HepG2 (cell line): ENCODE results near the gene GSK3B. TPM values are rescaled to one million over a fixed set of nuclear protein-coding genes. Genes with fewer than 3 reads are reported as not detected.

Source experiments
- ATAC-seq: fragments of 200-7000 bp; cut with Tn5 transposase; 3 replicates; pipeline ENCODE4 v1.9.1; 2020; ENCODE audit warnings: mild to moderate bottlenecking, moderate library complexity
- BruUV-seq: library from RNA; stranded (reverse); fragments of 400-500 nt; replicated peaks from 2 replicates; lab custom pipeline; 2021; lab: Mats Ljungman, UMichigan
- CTCF ChIA-PET: fragments of 300-600 bp; formaldehyde crosslinking; extraction: SDS; loops from one replicate; lab custom pipeline; 2021; ENCODE audit warnings: low total read pairs, inconsistent platforms, low intra/inter-chr PET ratio; lab: Yijun Ruan, JAX
- POLR2A ChIA-PET: fragments of 350-600 bp; sonication (Branson Sonifier 250); formaldehyde crosslinking; loops from one replicate; lab custom pipeline; 2020; ENCODE audit warnings: antibody characterized with exemption, inconsistent platforms; lab: Yijun Ruan, JAX
- DNase-seq: peaks from one replicate; pipeline ENCODE4 v3.0.0-alpha.2; 2015; ENCODE audit warnings: low spot score
- FAIRE-seq: peaks from 3 replicates; lab custom pipeline; 2011; peaks lifted over from hg19 to GRCh38; lab: Jason Lieb, UNC
- H2AFZ ChIP-seq: one replicate; pipeline ENCODE4 v1.6.1; 2011; ENCODE audit warnings: low read length, inconsistent platforms
- H3K27ac ChIP-seq: fragments of 300-600 bp; 3 replicates; pipeline ENCODE4 v1.8.0; 2011; ENCODE audit warnings: mixed run types, mild to moderate bottlenecking, mixed read lengths, low read length, inconsistent platforms; ENCODE audit not compliant: insufficient read depth; ENCODE audit errors: extremely low read length
- H3K27me3 ChIP-seq, 2 experiments: fragments of 200-600 bp in 1 of 2; 2 replicates in 1 of 2; 3 replicates in 1 of 2; pipeline versions ENCODE4 v1.6.0 to v1.8.0; 2011; ENCODE audit warnings: low read length in 2 of 2, mild to moderate bottlenecking in 2 of 2, moderate library complexity in 2 of 2, inconsistent platforms in 1 of 2; ENCODE audit not compliant: insufficient read depth in 2 of 2, control insufficient read depth in 1 of 2
- H3K36me3 ChIP-seq, 2 experiments: fragments of 200-600 bp in 1 of 2; replicated peaks in 1 of 2; 2 replicates in 1 of 2; 3 replicates in 1 of 2; pipeline versions ENCODE4 v1.5.1 to v1.8.0; 2011; ENCODE audit warnings: low read length in 2 of 2, inconsistent platforms in 1 of 2; ENCODE audit not compliant: insufficient read depth in 2 of 2, control insufficient read depth in 1 of 2
- H3K4me1 ChIP-seq: 2 replicates; pipeline ENCODE4 v1.5.1; 2012; ENCODE audit warnings: low read length, inconsistent platforms; ENCODE audit not compliant: insufficient read depth
- H3K4me2 ChIP-seq: 2 replicates; pipeline ENCODE4 v1.6.0; 2011; ENCODE audit warnings: low read depth, low read length, inconsistent platforms
- H3K4me3 ChIP-seq, 3 experiments: fragments of 200-600 bp in 1 of 3; sonication (generic), shearing (Covaris generic) in 1 of 3; replicated peaks in 1 of 3; 2 replicates each; pipeline ENCODE4 v1.5.1; 2011 to 2016; ENCODE audit warnings: low read length in 3 of 3, inconsistent platforms in 2 of 3, low read depth in 2 of 3, mild to moderate bottlenecking in 2 of 3, control low read depth in 1 of 3, mixed read lengths in 1 of 3; ENCODE audit not compliant: insufficient read depth in 1 of 3
- H3K79me2 ChIP-seq: one replicate; pipeline ENCODE4 v1.6.1; 2011; ENCODE audit warnings: low read length, inconsistent platforms; ENCODE audit not compliant: insufficient read depth
- H3K9ac ChIP-seq: 2 replicates; pipeline ENCODE4 v1.6.0; 2011; ENCODE audit warnings: mild to moderate bottlenecking, low read depth, low read length, inconsistent platforms; ENCODE audit not compliant: insufficient read depth
- H3K9me3 ChIP-seq: 2 replicates; pipeline ENCODE4 v1.5.1; 2012; ENCODE audit warnings: mild to moderate bottlenecking, low read length
- H4K20me1 ChIP-seq: 2 replicates; pipeline ENCODE4 v1.6.0; 2011; ENCODE audit warnings: inconsistent platforms, mild to moderate bottlenecking, low read length, moderate library complexity; ENCODE audit not compliant: insufficient read depth
- FOXK2 ChIP-seq: fragments of 450-650 bp; IDR thresholded peaks from 2 replicates; pipeline ENCODE4 v1.6.1; 2016
- HHEX ChIP-seq: IDR thresholded peaks from 2 replicates; pipeline ENCODE4 v1.6.1; 2016; ENCODE audit warnings: control low read depth
- HOMEZ ChIP-seq: IDR thresholded peaks from 2 replicates; pipeline ENCODE4 v1.6.1; 2016; ENCODE audit warnings: low read depth
- STAG1 ChIP-seq: sonication (generic); formaldehyde crosslinking; IDR thresholded peaks from 2 replicates; pipeline ENCODE4 v1.4.0; 2020; ENCODE audit warnings: missing genetic modification reagents
- ZFP1 ChIP-seq: IDR thresholded peaks from 2 replicates; pipeline ENCODE4 v1.6.1; 2016
- ZMYM3 ChIP-seq: sonication (generic); formaldehyde crosslinking; IDR thresholded peaks from 2 replicates; pipeline ENCODE4 v1.5.1; 2020; ENCODE audit warnings: mild to moderate bottlenecking, missing genetic modification reagents
- ZNF10 ChIP-seq: sonication (generic); formaldehyde crosslinking; IDR thresholded peaks from 2 replicates; pipeline ENCODE4 v1.4.0; 2020; ENCODE audit warnings: mild to moderate bottlenecking, low read depth, missing genetic modification reagents, borderline replicate concordance
- ZNF142 ChIP-seq: sonication (generic); formaldehyde crosslinking; IDR thresholded peaks from 2 replicates; pipeline ENCODE4 v1.4.0; 2020; ENCODE audit warnings: missing genetic modification reagents
- ZNF225 ChIP-seq: sonication (generic); formaldehyde crosslinking; IDR thresholded peaks from 2 replicates; pipeline ENCODE4 v1.4.0; 2020; ENCODE audit warnings: mild to moderate bottlenecking, missing genetic modification reagents
- ZNF460 ChIP-seq: sonication (generic); formaldehyde crosslinking; IDR thresholded peaks from 2 replicates; pipeline ENCODE4 v1.5.1; 2020; ENCODE audit warnings: missing genetic modification reagents, mild to moderate bottlenecking, borderline replicate concordance
- ZNF549 ChIP-seq: sonication (generic); formaldehyde crosslinking; IDR thresholded peaks from 2 replicates; pipeline ENCODE4 v1.5.0; 2020; ENCODE audit warnings: missing genetic modification reagents
- ZNF878 ChIP-seq: sonication (generic); formaldehyde crosslinking; IDR thresholded peaks from 2 replicates; pipeline ENCODE4 v1.8.1; 2023; ENCODE audit warnings: mild to moderate bottlenecking, missing genetic modification reagents, moderate library complexity
- WGBS: methylation state at CpG from one replicate; pipeline ENCODE4 v1.1.6; 2017; ENCODE audit warnings: low lambda C conversion rate; 5-methylcytosine and 5-hydroxymethylcytosine counted together
- in situ Hi-C: cut with HindIII; loops from 2 replicates; pipeline ENCODE4 v1.10.0; 2017; ENCODE audit warnings: low pct_unique_long_range_greater_than_20kb; ENCODE audit not compliant: extremely low pct_ligation_motif_present
- intact Hi-C: fragments of 100-400 bp; cut with micrococcal nuclease; formaldehyde crosslinking; loops from one replicate; pipeline ENCODE4 v1.10.0; 2022; ENCODE audit not compliant: unreplicated experiment
- polyA plus RNA-seq, 8 experiments: library from polyadenylated mRNA; depleted of rRNA in 3 of 8; stranded (reverse) in 7 of 8; unstranded in 1 of 8; fragments of >200 nt; fragmentation: Illumina TruSeq in 4 of 8; extraction: Trizol in 4 of 8; gene quantifications; 2 replicates each; pipeline versions ENCODE4 v1.2.1 to v1.2.3, GENCODE V29; 2011 to 2016; ENCODE audit warnings: low read depth in 4 of 8, missing spikeins in 1 of 8, mixed read lengths in 1 of 8; ENCODE audit not compliant: insufficient read depth in 1 of 8
- total RNA-seq, 5 experiments: library from RNA; depleted of rRNA; stranded (reverse); fragments of >200 nt; fragmentation: Illumina TruSeq; extraction: Trizol; gene quantifications; 2 replicates each; pipeline ENCODE4 v1.2.3, GENCODE V29; 2016; ENCODE audit warnings: low read depth in 1 of 5
- TF ChIP-seq, protein P1 (sequence below): sonication (generic); formaldehyde crosslinking; conservative IDR thresholded peaks from 2 replicates; pipeline ENCODE4 v1.5.0; 2020; ENCODE audit warnings: missing genetic modification reagents
- TF ChIP-seq, protein P2 (sequence below): sonication (generic); formaldehyde crosslinking; IDR thresholded peaks from 2 replicates; pipeline ENCODE4 v1.4.0; 2020; ENCODE audit warnings: missing genetic modification reagents

Gene GSK3B
- total and polyA plus RNA-seq, 2 of the 13 experiments (the other 11 are each of a cell fraction or from before 2014, with no cell fraction given), result 22.3 to 30.1 TPM

DNA sequence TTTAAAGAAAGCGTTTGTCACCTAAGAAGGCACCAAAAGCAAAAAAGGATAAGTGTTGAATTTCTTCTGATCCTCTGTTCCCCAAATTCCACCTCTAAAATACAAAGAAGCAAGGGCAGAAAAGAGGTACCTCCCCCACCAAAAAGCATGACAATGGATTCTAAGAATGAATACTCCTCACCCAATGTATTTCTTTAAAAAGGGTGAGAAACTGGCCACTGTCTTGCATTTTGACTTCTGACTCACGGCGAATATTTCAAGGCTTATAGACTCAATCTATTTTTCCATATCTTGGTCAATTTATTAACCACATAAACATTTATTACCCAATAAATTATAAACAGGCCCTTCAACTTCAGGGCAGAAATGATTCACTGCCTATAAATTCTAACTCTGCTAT, 181.2 kb downstream of the GSK3B start:
- intact Hi-C loops (no loop called here), in situ Hi-C loops (no loop called here)
- Histone ChIP-seq H3K36me3 (peaks cover 0 to 24% of the 10 kb centered on the region in 2 experiments; a peak in 4 of 5 replicates), H3K4me3 (no peak overlapping the region), H3K4me1 (no peaks in the 10 kb centered on the region), H3K79me2 (no peaks in the 10 kb centered on the region), H3K27me3 (no peaks in the 10 kb centered on the region; a peak in 1 of 5 replicates), H3K9ac (no peak overlapping the region), H3K27ac (no peak overlapping the region), H4K20me1 (no peaks in the 10 kb centered on the region), H3K4me2 (no peak overlapping the region), H2AFZ (no peak overlapping the region), H3K9me3 (no peaks in the 10 kb centered on the region)
- BruUV-seq, result no TSS peak
- TF ChIP-seq, protein P1, sequence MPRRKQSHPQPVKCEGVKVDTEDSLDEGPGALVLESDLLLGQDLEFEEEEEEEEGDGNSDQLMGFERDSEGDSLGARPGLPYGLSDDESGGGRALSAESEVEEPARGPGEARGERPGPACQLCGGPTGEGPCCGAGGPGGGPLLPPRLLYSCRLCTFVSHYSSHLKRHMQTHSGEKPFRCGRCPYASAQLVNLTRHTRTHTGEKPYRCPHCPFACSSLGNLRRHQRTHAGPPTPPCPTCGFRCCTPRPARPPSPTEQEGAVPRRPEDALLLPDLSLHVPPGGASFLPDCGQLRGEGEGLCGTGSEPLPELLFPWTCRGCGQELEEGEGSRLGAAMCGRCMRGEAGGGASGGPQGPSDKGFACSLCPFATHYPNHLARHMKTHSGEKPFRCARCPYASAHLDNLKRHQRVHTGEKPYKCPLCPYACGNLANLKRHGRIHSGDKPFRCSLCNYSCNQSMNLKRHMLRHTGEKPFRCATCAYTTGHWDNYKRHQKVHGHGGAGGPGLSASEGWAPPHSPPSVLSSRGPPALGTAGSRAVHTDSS, result no peak
- no peak for TF ChIP-seq STAG1 (CRISPR knock-in tag)
- no peak for TF ChIP-seq HHEX (CRISPR knock-in tag)
- no peak for TF ChIP-seq ZNF878 (CRISPR knock-in tag)
- no peak for TF ChIP-seq ZNF460 (CRISPR knock-in tag)
- no peak for TF ChIP-seq ZFP1
- TF ChIP-seq ZNF10 (CRISPR knock-in tag), result no peak
- TF ChIP-seq HOMEZ (CRISPR knock-in tag), result no peak
- no peak for TF ChIP-seq ZNF549 (CRISPR knock-in tag)
- TF ChIP-seq, protein P2, sequence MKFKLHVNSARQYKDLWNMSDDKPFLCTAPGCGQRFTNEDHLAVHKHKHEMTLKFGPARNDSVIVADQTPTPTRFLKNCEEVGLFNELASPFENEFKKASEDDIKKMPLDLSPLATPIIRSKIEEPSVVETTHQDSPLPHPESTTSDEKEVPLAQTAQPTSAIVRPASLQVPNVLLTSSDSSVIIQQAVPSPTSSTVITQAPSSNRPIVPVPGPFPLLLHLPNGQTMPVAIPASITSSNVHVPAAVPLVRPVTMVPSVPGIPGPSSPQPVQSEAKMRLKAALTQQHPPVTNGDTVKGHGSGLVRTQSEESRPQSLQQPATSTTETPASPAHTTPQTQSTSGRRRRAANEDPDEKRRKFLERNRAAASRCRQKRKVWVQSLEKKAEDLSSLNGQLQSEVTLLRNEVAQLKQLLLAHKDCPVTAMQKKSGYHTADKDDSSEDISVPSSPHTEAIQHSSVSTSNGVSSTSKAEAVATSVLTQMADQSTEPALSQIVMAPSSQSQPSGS (CRISPR knock-in tag), result no peak
- no peak for TF ChIP-seq FOXK2
- TF ChIP-seq ZNF142, result no peak
- no peak for TF ChIP-seq ZNF225 (CRISPR knock-in tag)
- TF ChIP-seq ZMYM3 (CRISPR knock-in tag), result no peak
- 97% methylated on average over 3 of the region's 3 CpGs for WGBS
- FAIRE-seq (no peak), DNase-seq (no peak), ATAC-seq (no peak)
- ChIA-PET POLR2A (no interaction called here), CTCF (no interaction called here)
